Endodermal cell (in vitro differentiated cells): ENCODE results near the gene SCUBE2. TPM values are rescaled to one million over a fixed set of nuclear protein-coding genes. Genes with fewer than 3 reads are reported as not detected.

Experiments
- DNase-seq: peaks from one replicate; pipeline ENCODE4 v3.0.0-alpha.2; 2017
- H3K27ac ChIP-seq: 2 replicates; pipeline ENCODE4 v1.5.1; 2013; ENCODE audit warnings: mild to moderate bottlenecking, low read depth, low read length, moderate library complexity
- H3K27me3 ChIP-seq: 2 replicates; pipeline ENCODE4 v1.6.1; 2013; ENCODE audit warnings: mild to moderate bottlenecking, low read length, moderate library complexity; ENCODE audit not compliant: insufficient read depth, control insufficient read depth, poor library complexity, severe bottlenecking
- H3K36me3 ChIP-seq: 2 replicates; pipeline ENCODE4 v1.7.0; 2013; ENCODE audit warnings: mild to moderate bottlenecking, low read length, moderate library complexity; ENCODE audit not compliant: control insufficient read depth, insufficient read depth
- H3K4me1 ChIP-seq: one replicate; pipeline ENCODE4 v1.7.0; 2013; ENCODE audit warnings: low read length; ENCODE audit not compliant: control insufficient read depth, insufficient read depth
- H3K4me3 ChIP-seq: 2 replicates; pipeline ENCODE4 v1.5.1; 2013; ENCODE audit warnings: mild to moderate bottlenecking, low read length, moderate library complexity
- H3K9ac ChIP-seq: 2 replicates; pipeline ENCODE4 v1.6.1; 2013; ENCODE audit warnings: mild to moderate bottlenecking, low read length, moderate library complexity; ENCODE audit not compliant: poor library complexity, severe bottlenecking; ENCODE audit errors: extremely low read depth
- H3K9me3 ChIP-seq: 2 replicates; pipeline ENCODE4 v1.6.1; 2013; ENCODE audit warnings: mild to moderate bottlenecking, low read length, moderate library complexity; ENCODE audit not compliant: control insufficient read depth
- H3K27ac Mint-ChIP-seq: 2 replicates; pipeline ENCODE4 v1.8.0; 2020; ENCODE audit warnings: mixed read lengths
- H3K27me3 Mint-ChIP-seq: 2 replicates; pipeline ENCODE4 v1.8.0; 2021; ENCODE audit warnings: mild to moderate bottlenecking, mixed read lengths; ENCODE audit not compliant: insufficient read depth
- H3K36me3 Mint-ChIP-seq: 2 replicates; pipeline ENCODE4 v1.8.0; 2020; ENCODE audit warnings: low read depth, mixed read lengths
- H3K4me1 Mint-ChIP-seq: 2 replicates; pipeline ENCODE4 v1.8.0; 2020; ENCODE audit warnings: mixed read lengths
- H3K4me3 Mint-ChIP-seq: 2 replicates; pipeline ENCODE4 v1.8.0; 2020; ENCODE audit warnings: mild to moderate bottlenecking, moderate library complexity, mixed read lengths
- H3K9me3 Mint-ChIP-seq: 2 replicates; pipeline ENCODE4 v1.8.0; 2020; ENCODE audit warnings: mild to moderate bottlenecking, mixed read lengths
- WGBS, 2 experiments: methylation state at CpG; one replicate each; pipeline versions ENCODE4 v1.1.5 to v1.1.7; 2013; ENCODE audit warnings: missing lambda C conversion rate in 2 of 2, mixed read lengths in 1 of 2; ENCODE audit not compliant: insufficient coverage in 1 of 2, insufficient read length in 1 of 2; 5-methylcytosine and 5-hydroxymethylcytosine counted together
- total RNA-seq, 2 donors: library from RNA; stranded (reverse); fragmentation: NEBNext Ultra II Directional in 1 of 2; extraction: Animal tissue kit (Norgen Biotek cat#: 25700) in 1 of 2; gene quantifications; 2 replicates in 1 of 2; 3 replicates in 1 of 2; pipeline ENCODE4 v1.2.1, GENCODE V29; 2021
- TF ChIP-seq, protein P1 (sequence below): fragments of 200-600 bp; sonication (generic); conservative IDR thresholded peaks from 2 replicates; pipeline ENCODE4 v1.5.0; 2021; ENCODE audit warnings: antibody characterized with exemption, mild to moderate bottlenecking

Gene SCUBE2
- total RNA-seq, 2 donors from 2014 or later: 1.5 to 2.0 TPM

DNA sequence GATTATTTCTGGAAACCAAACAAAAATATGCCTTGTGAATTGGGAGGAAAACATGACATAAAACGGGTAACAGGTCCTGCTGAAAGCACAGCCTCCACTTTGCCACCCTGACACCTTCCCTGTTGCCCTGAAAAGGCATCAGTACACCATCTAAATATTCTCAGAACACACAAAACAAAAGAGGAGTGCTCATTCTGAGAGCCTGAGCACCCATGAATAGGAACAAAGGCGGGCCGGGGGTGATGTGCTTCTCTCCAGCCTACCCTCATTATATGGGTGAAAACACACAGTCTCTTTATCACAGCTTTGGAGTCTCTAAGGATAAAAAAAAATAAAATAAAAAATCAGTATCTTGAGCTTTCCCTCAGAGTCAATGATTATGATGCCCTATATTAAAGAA lies 19.7 kb downstream of the SCUBE2 start:
- DNase-seq: no peak
- no peak overlapping the region for H3K27ac Mint-ChIP-seq
- H3K4me1 Mint-ChIP-seq: peaks cover 12% of the 10 kb centered on the region
- Histone ChIP-seq H3K27ac (no peak overlapping the region), H3K9me3 (no peaks in the 10 kb centered on the region), H3K4me1 (peaks cover 7% of the 10 kb centered on the region), H3K4me3 (no peak overlapping the region), H3K36me3 (no peaks in the 10 kb centered on the region), H3K9ac (no peak overlapping the region), H3K27me3 (peaks cover 5% of the 10 kb centered on the region)
- peaks cover 3% of the 10 kb centered on the region for H3K27me3 Mint-ChIP-seq
- TF ChIP-seq, protein P1, sequence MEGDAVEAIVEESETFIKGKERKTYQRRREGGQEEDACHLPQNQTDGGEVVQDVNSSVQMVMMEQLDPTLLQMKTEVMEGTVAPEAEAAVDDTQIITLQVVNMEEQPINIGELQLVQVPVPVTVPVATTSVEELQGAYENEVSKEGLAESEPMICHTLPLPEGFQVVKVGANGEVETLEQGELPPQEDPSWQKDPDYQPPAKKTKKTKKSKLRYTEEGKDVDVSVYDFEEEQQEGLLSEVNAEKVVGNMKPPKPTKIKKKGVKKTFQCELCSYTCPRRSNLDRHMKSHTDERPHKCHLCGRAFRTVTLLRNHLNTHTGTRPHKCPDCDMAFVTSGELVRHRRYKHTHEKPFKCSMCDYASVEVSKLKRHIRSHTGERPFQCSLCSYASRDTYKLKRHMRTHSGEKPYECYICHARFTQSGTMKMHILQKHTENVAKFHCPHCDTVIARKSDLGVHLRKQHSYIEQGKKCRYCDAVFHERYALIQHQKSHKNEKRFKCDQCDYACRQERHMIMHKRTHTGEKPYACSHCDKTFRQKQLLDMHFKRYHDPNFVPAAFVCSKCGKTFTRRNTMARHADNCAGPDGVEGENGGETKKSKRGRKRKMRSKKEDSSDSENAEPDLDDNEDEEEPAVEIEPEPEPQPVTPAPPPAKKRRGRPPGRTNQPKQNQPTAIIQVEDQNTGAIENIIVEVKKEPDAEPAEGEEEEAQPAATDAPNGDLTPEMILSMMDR: no peak
- WGBS, 2 experiments: 76 to 92% methylated on average over 3 of the region's 3 CpGs
- no peak overlapping the region for H3K4me3 Mint-ChIP-seq
- no peaks in the 10 kb centered on the region for H3K9me3 Mint-ChIP-seq
- H3K36me3 Mint-ChIP-seq: no peaks in the 10 kb centered on the region

DNA sequence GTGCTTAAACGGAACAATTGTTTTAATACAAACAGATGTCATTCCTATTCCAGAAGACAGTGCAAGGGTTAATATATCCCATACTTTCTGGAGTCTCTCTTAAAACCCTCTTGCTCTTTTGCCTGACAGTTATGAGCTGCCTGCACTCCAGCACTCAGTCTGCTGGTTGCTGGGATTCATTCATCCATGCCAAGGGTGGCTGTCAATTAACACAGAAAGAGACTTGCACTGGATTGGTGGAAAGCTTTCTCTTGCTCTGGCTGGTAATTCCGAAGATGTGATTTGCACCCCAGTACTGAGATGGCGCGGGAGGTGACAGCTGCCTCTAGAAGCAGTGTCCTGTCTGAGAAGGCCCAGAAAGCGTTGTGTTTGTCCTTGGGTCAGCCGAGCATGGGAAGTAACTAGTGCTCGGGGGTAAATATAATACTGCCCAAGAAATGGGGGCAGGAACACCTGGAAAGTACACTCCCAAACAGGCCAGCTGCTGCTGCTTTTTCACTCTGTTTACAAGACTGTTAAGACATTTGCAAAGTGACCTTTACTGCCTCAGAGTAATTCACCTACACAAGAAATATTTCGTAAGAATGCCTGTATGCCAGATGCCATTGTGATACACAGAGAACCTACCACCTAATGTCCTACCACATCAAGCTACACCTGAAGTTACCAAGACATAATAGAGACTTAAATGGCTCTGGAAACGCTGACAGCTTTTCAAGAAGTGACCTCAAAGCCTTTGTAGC lies 20.5 kb downstream of the SCUBE2 start:
- peaks cover 3% of the 10 kb centered on the region for H3K27me3 Mint-ChIP-seq

DNA sequence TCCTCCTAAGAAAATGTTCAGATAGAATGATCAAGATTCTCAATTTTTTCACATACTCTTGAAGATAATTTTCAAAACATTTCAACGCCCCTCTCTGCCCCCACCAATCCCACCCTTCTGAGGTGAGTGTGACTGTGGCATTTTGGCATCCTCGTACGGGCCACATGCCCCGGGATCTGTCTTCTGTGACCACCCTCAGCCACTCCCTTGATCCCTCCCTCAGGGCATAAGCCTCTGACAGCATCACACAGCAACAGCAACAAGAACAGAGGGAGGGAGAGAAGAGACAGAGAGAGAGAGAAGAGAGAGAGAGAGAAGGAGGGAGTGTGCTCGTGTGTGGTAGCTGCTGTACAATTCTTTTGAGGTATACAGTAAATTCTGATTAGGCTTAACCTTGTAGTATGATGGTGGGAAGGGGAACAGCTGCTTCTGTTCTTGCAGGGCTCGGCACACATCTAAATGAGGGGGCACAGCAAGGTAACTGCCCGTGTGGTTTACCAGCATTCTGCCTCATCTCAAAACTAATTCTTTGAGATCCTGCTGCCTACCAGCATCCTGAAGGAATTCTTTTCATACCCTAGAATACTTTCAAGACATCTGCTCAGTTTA lies 21.4 kb downstream of the SCUBE2 start:
- Mint-ChIP-seq H3K4me3 (no peak overlapping the region), H3K27me3 (peaks cover 3% of the 10 kb centered on the region), H3K4me1 (peaks cover 12% of the 10 kb centered on the region), H3K27ac (no peak overlapping the region), H3K9me3 (no peaks in the 10 kb centered on the region), H3K36me3 (no peaks in the 10 kb centered on the region)
- 60 to 88% methylated on average over 1 to 7 of the region's 7 CpGs for WGBS, 2 experiments
- no peak overlapping the region for H3K4me3 ChIP-seq
- H3K9ac ChIP-seq: no peak overlapping the region
- no peaks in the 10 kb centered on the region for H3K36me3 ChIP-seq
- no peak overlapping the region for H3K27ac ChIP-seq
- H3K27me3 ChIP-seq: peaks cover 5% of the 10 kb centered on the region
- no peaks in the 10 kb centered on the region for H3K9me3 ChIP-seq
- no peak for DNase-seq
- peaks cover 7% of the 10 kb centered on the region for H3K4me1 ChIP-seq
- TF ChIP-seq, protein P1: no peak

More for the DNA sequence above, 20.5 kb downstream of the SCUBE2 start:
- no peaks in the 10 kb centered on the region for H3K36me3 ChIP-seq
- Mint-ChIP-seq H3K4me1 (peaks cover 12% of the 10 kb centered on the region), H3K4me3 (no peak overlapping the region), H3K27ac (no peak overlapping the region), H3K9me3 (no peaks in the 10 kb centered on the region), H3K36me3 (no peaks in the 10 kb centered on the region)
- 89 to 92% methylated on average over 6 to 9 of the region's 9 CpGs for WGBS, 2 experiments
- H3K9ac ChIP-seq: no peak overlapping the region
- H3K27ac ChIP-seq: no peak overlapping the region
- no peak overlapping the region for H3K4me3 ChIP-seq
- H3K9me3 ChIP-seq: no peaks in the 10 kb centered on the region
- H3K4me1 ChIP-seq: peaks cover 7% of the 10 kb centered on the region
- TF ChIP-seq, protein P1: no peak
- no peak for DNase-seq
- peaks cover 5% of the 10 kb centered on the region for H3K27me3 ChIP-seq
